Natural killer cell (primary cell): ENCODE measurements around the gene NECTIN1. TPM values are rescaled to one million over a fixed set of nuclear protein-coding genes. Genes with fewer than 3 reads are reported as not detected.
A peak's percentile ranks its signal among the peaks of the same experiment; 100 is the strongest.

ENCODE experiments used
- ATAC-seq, 3 donors: fragments of 150-1000 bp in 2 of 3; fragments of 200-7000 bp in 1 of 3; cut with Tn5 transposase; 1 replicate in 1 of 3; 2 replicates in 2 of 3; pipeline ENCODE4 v1.10.0; 2021; ENCODE audit warnings: mild to moderate bottlenecking in 2 of 3, moderate library complexity in 2 of 3
- DNase-seq, 2 donors: peaks; one replicate each; pipeline versions ENCODE4 v3.0.0 to v3.0.0-alpha.2; 2013 to 2021; ENCODE audit warnings: mixed read lengths in 1 of 2
- H3K27ac ChIP-seq: one replicate; pipeline ENCODE4 v1.5.1; 2013; ENCODE audit warnings: mild to moderate bottlenecking, low read length
- H3K27me3 ChIP-seq: one replicate; pipeline ENCODE4 v1.6.1; 2013; ENCODE audit warnings: low read length; ENCODE audit not compliant: control insufficient read depth, insufficient read depth
- H3K36me3 ChIP-seq: one replicate; pipeline ENCODE4 v1.6.1; 2013; ENCODE audit warnings: low read length; ENCODE audit not compliant: control insufficient read depth, insufficient read depth
- H3K4me1 ChIP-seq: one replicate; pipeline ENCODE4 v1.6.1; 2013; ENCODE audit warnings: low read length; ENCODE audit not compliant: control insufficient read depth, insufficient read depth
- H3K4me3 ChIP-seq: one replicate; pipeline ENCODE4 v1.5.1; 2013; ENCODE audit warnings: low read length
- H3K9me3 ChIP-seq: one replicate; pipeline ENCODE4 v1.6.1; 2013; ENCODE audit warnings: low read length; ENCODE audit not compliant: control insufficient read depth, insufficient read depth
- H3K27ac Mint-ChIP-seq, 2 donors: one replicate each; pipeline ENCODE4 v1.8.0; 2022; ENCODE audit warnings: mild to moderate bottlenecking in 2 of 2, mixed read lengths in 2 of 2, moderate library complexity in 1 of 2
- H3K27me3 Mint-ChIP-seq, 2 donors: one replicate each; pipeline ENCODE4 v1.8.0; 2022; ENCODE audit warnings: low read depth in 2 of 2, mixed read lengths in 2 of 2
- H3K36me3 Mint-ChIP-seq: one replicate; pipeline ENCODE4 v1.8.0; 2022; ENCODE audit warnings: mixed read lengths
- H3K4me1 Mint-ChIP-seq, 2 donors: one replicate each; pipeline ENCODE4 v1.8.0; 2022; ENCODE audit warnings: mixed read lengths in 2 of 2
- H3K4me3 Mint-ChIP-seq: one replicate; pipeline ENCODE4 v1.8.0; 2022; ENCODE audit warnings: mild to moderate bottlenecking, moderate library complexity, mixed read lengths
- H3K9me3 Mint-ChIP-seq, 2 donors: one replicate each; pipeline ENCODE4 v1.8.0; 2022; ENCODE audit warnings: mixed read lengths in 2 of 2
- CTCF ChIP-seq: fragments of 200-600 bp; IDR thresholded peaks from one replicate; pipeline ENCODE4 v1.8.0; 2022; ENCODE audit warnings: antibody characterized with exemption
- WGBS: methylation state at CpG from one replicate; pipeline ENCODE4 v1.1.7; 2013; ENCODE audit warnings: missing lambda C conversion rate; ENCODE audit not compliant: insufficient coverage; 5-methylcytosine and 5-hydroxymethylcytosine counted together
- intact Hi-C: fragments of 100-400 bp; cut with micrococcal nuclease; formaldehyde crosslinking; loops from one replicate; pipeline ENCODE4 v1.14.2; 2022
- total RNA-seq, 4 donors: library from RNA; stranded (reverse); fragments of 120-200 nt in 1 of 4; gene quantifications; one replicate each; pipeline versions ENCODE4 v1.2.3 to v1.2.4, GENCODE V29; 2013 to 2022

NECTIN1 gene
- total RNA-seq, 3 donors from 2014 or later (not counting 1 experiment from before 2014, with no cell fraction given) = 5.8 to 18.8 (median 7.8) TPM

GRCh38 chr11:119734788-119735187 lies 5.8 kb upstream of the NECTIN1 start:
- Mint-ChIP-seq H3K27me3 (peaks cover 54 to 66% of the 10 kb centered on the region in 2 donors), H3K4me3 (no peak overlapping the region), H3K9me3 (no peaks in the 10 kb centered on the region), H3K4me1 (peaks cover 0 to under 1% of the 10 kb centered on the region in 2 donors), H3K36me3 (no peaks in the 10 kb centered on the region), H3K27ac (no peak overlapping the region)
- Histone ChIP-seq H3K36me3 (no peaks in the 10 kb centered on the region), H3K27me3 (peaks cover 9% of the 10 kb centered on the region), H3K9me3 (no peaks in the 10 kb centered on the region), H3K4me3 (no peak overlapping the region), H3K4me1 (peaks cover 5% of the 10 kb centered on the region), H3K27ac (no peak overlapping the region)
- DNase-seq = no peak
- no peak for ATAC-seq
- WGBS = 85% methylated on average over 2 of the region's 2 CpGs
- TF ChIP-seq CTCF = no peak
- intact Hi-C loops = no loop called here

GRCh38 chr11:119730789-119731386 lies 1.9 kb upstream of the NECTIN1 start:
- intact Hi-C loops = no loop called here
- Mint-ChIP-seq H3K9me3 (no peaks in the 10 kb centered on the region), H3K27ac (no peak overlapping the region), H3K36me3 (no peaks in the 10 kb centered on the region), H3K27me3 (peaks cover 42 to 44% of the 10 kb centered on the region in 2 donors), H3K4me1 (peaks cover 5 to 28% of the 10 kb centered on the region in 2 donors), H3K4me3 (peak overlapping the region; percentile 87)
- Histone ChIP-seq H3K4me3 (no peak overlapping the region), H3K27me3 (peaks cover 24% of the 10 kb centered on the region), H3K36me3 (no peaks in the 10 kb centered on the region), H3K9me3 (no peaks in the 10 kb centered on the region), H3K4me1 (peaks cover 32% of the 10 kb centered on the region), H3K27ac (no peak overlapping the region)
- no peak for ATAC-seq
- no peak for DNase-seq
- WGBS = 81% methylated on average over 6 of the region's 6 CpGs
- no peak for TF ChIP-seq CTCF

DNA sequence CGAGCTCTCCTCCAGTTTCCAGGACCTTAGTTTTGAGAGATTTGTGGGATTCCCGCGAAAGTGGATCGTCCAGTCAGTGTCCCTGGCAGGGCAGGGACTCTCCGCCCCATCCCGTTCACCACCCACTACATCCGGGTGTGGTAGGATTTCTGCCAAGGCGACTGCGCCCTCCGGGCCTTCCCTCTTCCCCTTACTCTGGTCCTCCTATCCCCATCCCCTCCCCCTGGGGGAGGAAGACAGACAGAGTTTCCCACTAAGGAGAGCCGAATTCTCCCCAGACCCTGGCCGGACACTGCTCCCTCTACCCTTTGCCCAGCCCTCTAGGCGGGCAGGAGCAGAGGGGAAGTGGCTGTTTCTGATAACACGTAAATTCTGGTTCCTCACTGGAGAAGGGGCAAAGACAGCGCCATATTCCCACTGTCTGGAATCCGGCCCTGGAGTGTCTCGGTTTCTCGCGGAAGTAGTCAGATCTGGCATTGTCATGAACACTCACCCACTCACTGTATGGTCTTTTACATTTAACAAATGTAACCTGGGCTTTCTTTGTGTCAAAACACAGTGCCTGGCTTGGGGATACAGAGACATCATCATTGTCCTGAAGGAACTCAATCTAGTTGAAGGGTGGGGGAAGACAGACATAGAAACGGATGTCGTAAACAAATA lies 1.1 kb upstream of the NECTIN1 start:
- peak overlapping the region in 1 of 2 donors; percentile 81 for H3K27ac Mint-ChIP-seq
- Histone ChIP-seq H3K4me1 (peaks cover 32% of the 10 kb centered on the region), H3K27ac (no peak overlapping the region), H3K9me3 (no peaks in the 10 kb centered on the region), H3K36me3 (no peaks in the 10 kb centered on the region), H3K27me3 (peaks cover 24% of the 10 kb centered on the region), H3K4me3 (peak overlapping the region; percentile 30)
- peak in 1 of 2 donors; percentile 31 for DNase-seq
- intact Hi-C loops = loop anchor here (1.0 to 2.0 kb wide), 4 partner anchors 39 to 88 kb away; no protein-coding TSS in a partner anchor
- peak overlapping the region; percentile 87 for H3K4me3 Mint-ChIP-seq
- H3K36me3 Mint-ChIP-seq = no peaks in the 10 kb centered on the region
- H3K27me3 Mint-ChIP-seq = peaks cover 40 to 47% of the 10 kb centered on the region in 2 donors
- TF ChIP-seq CTCF = no peak
- 16% methylated on average over 20 of the region's 21 CpGs for WGBS
- peaks cover 5 to 29% of the 10 kb centered on the region in 2 donors for H3K4me1 Mint-ChIP-seq
- no peak for ATAC-seq
- H3K9me3 Mint-ChIP-seq = no peaks in the 10 kb centered on the region
